Keratinocyte (primary cell): ENCODE measurements around the gene PARN. TPM values are rescaled to one million over a fixed set of nuclear protein-coding genes. Genes with fewer than 3 reads are reported as not detected.

Source experiments
- DNase-seq: peaks from one replicate; pipeline ENCODE4 v3.0.0-alpha.2; 2011; ENCODE audit warnings: low read depth, missing footprints, low spot score
- FAIRE-seq: peaks from 2 replicates; lab custom pipeline; 2011; peaks lifted over from hg19 to GRCh38; lab: Jason Lieb, UNC
- H2AFZ ChIP-seq: 2 replicates; pipeline ENCODE4 v1.6.0; 2012; ENCODE audit warnings: low read length, control low read depth, inconsistent platforms; ENCODE audit not compliant: control insufficient read depth
- H3K27ac ChIP-seq: 2 replicates; pipeline ENCODE4 v1.5.1; 2011; ENCODE audit warnings: low read length; ENCODE audit not compliant: control insufficient read depth, insufficient read depth
- H3K27me3 ChIP-seq: 3 replicates; pipeline ENCODE4 v1.6.0; 2011; ENCODE audit warnings: low read length; ENCODE audit not compliant: control insufficient read depth, insufficient read depth; ENCODE audit errors: extremely low read depth
- H3K36me3 ChIP-seq, 2 experiments: 2 replicates in 1 of 2; 3 replicates in 1 of 2; pipeline ENCODE4 v1.5.1; 2011; ENCODE audit warnings: low read length in 2 of 2, mild to moderate bottlenecking in 1 of 2; ENCODE audit not compliant: control insufficient read depth in 2 of 2, insufficient read depth in 2 of 2; ENCODE audit errors: extremely low read depth in 1 of 2
- H3K4me1 ChIP-seq: 3 replicates; pipeline ENCODE4 v1.5.1; 2011; ENCODE audit warnings: low read length; ENCODE audit not compliant: control insufficient read depth, insufficient read depth; ENCODE audit errors: extremely low read depth
- H3K4me2 ChIP-seq: 3 replicates; pipeline ENCODE4 v1.6.0; 2011; ENCODE audit warnings: low read depth, low read length; ENCODE audit not compliant: control insufficient read depth, insufficient read depth; ENCODE audit errors: extremely low read depth
- H3K4me3 ChIP-seq, 3 experiments: fragments of 200-600 bp in 1 of 3; sonication (generic) in 1 of 3; 2 replicates in 2 of 3; 3 replicates in 1 of 3; pipeline ENCODE4 v1.5.1; 2011 to 2016; ENCODE audit warnings: low read length in 3 of 3, mild to moderate bottlenecking in 3 of 3, control low read depth in 2 of 3, inconsistent platforms in 1 of 3, low read depth in 1 of 3, mixed read lengths in 1 of 3, mixed run types in 1 of 3, moderate library complexity in 1 of 3; ENCODE audit not compliant: control insufficient read depth in 2 of 3, insufficient read depth in 2 of 3; ENCODE audit errors: extremely low read depth in 1 of 3
- H3K79me2 ChIP-seq: 2 replicates; pipeline ENCODE4 v1.6.0; 2012; ENCODE audit warnings: low read length; ENCODE audit not compliant: control insufficient read depth, insufficient read depth
- H3K9ac ChIP-seq: 3 replicates; pipeline ENCODE4 v1.6.0; 2011; ENCODE audit warnings: low read length; ENCODE audit not compliant: control insufficient read depth, insufficient read depth; ENCODE audit errors: extremely low read depth
- H3K9me1 ChIP-seq: 3 replicates; pipeline ENCODE4 v1.6.0; 2011; ENCODE audit warnings: low read length; ENCODE audit not compliant: control insufficient read depth, insufficient read depth; ENCODE audit errors: extremely low read depth
- H3K9me3 ChIP-seq: 2 replicates; pipeline ENCODE4 v1.5.1; 2012; ENCODE audit warnings: low read depth, low read length; ENCODE audit not compliant: control insufficient read depth
- H4K20me1 ChIP-seq: 3 replicates; pipeline ENCODE4 v1.6.0; 2011; ENCODE audit warnings: low read length; ENCODE audit not compliant: control insufficient read depth, insufficient read depth; ENCODE audit errors: extremely low read depth
- EZH2 ChIP-seq: IDR thresholded peaks from one replicate; pipeline ENCODE4 v1.6.1; 2012; ENCODE audit warnings: inconsistent platforms, mild to moderate bottlenecking, low read length, moderate library complexity
- dilution Hi-C: fragments of 300-500 bp; cut with MboI; formaldehyde crosslinking; loops from one replicate; pipeline ENCODE4 v1.7.0; 2020; ENCODE audit warnings: low sequenced_read_pairs; ENCODE audit not compliant: extremely low pct_ligation_motif_present
- polyA plus RNA-seq, 5 experiments: library from polyadenylated mRNA; depleted of rRNA in 3 of 5; stranded (reverse) in 3 of 5; stranded (forward) in 1 of 5; unstranded in 1 of 5; fragments of >200 nt; gene quantifications; 1 replicate in 1 of 5; 2 replicates in 3 of 5; 3 replicates in 1 of 5; pipeline versions ENCODE4 v1.2.1 to v1.2.3, GENCODE V29; 2011 to 2012; ENCODE audit warnings: missing spikeins in 2 of 5, low read depth in 1 of 5, low replicate concordance in 1 of 5
- TF ChIP-seq, protein P1 (sequence below), 3 experiments: IDR thresholded peaks in 1 of 3; conservative IDR thresholded peaks in 1 of 3; optimal IDR thresholded peaks in 1 of 3; 2 replicates in 2 of 3; 3 replicates in 1 of 3; pipeline versions ENCODE3 to v1.5.1; 2011; ENCODE audit warnings: low read length in 3 of 3, mild to moderate bottlenecking in 3 of 3, moderate library complexity in 2 of 3, control low read depth in 1 of 3, inconsistent platforms in 1 of 3; ENCODE audit not compliant: insufficient read depth in 2 of 3; ENCODE audit errors: extremely low read depth in 1 of 3

Gene PARN
- polyA plus RNA-seq, 1 donor (not counting 4 experiments of a cell fraction or from before 2014, with no cell fraction given): 40.8 TPM

DNA sequence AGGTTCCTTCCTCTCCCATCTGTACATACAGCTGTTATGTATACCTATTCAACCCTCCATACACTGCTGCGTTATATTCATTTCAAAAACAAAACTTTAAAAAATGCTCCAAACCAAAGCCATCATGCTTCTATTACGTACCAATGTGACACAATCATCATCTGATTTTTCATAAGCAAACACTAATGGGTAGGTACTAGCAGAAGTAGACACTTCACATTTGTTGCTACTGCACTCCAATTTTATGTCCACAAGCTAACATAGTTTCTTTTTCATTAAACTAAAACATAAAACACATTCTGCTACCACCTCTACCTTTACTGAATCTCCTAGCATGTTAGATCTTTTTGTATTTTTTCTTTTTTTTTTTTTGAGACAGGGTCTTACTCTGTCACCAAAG, 57.5 kb downstream of the PARN start:
- H3K4me3 ChIP-seq: no peak overlapping the region
- H2AFZ ChIP-seq: no peak overlapping the region
- no peaks in the 10 kb centered on the region for H3K79me2 ChIP-seq
- TF ChIP-seq, protein P1, sequence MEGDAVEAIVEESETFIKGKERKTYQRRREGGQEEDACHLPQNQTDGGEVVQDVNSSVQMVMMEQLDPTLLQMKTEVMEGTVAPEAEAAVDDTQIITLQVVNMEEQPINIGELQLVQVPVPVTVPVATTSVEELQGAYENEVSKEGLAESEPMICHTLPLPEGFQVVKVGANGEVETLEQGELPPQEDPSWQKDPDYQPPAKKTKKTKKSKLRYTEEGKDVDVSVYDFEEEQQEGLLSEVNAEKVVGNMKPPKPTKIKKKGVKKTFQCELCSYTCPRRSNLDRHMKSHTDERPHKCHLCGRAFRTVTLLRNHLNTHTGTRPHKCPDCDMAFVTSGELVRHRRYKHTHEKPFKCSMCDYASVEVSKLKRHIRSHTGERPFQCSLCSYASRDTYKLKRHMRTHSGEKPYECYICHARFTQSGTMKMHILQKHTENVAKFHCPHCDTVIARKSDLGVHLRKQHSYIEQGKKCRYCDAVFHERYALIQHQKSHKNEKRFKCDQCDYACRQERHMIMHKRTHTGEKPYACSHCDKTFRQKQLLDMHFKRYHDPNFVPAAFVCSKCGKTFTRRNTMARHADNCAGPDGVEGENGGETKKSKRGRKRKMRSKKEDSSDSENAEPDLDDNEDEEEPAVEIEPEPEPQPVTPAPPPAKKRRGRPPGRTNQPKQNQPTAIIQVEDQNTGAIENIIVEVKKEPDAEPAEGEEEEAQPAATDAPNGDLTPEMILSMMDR (optimal IDR thresholded peaks at IDR 0.05 in 1 of 3, IDR thresholded peaks at IDR 0.05 in 1 of 3, conservative IDR thresholded peaks at IDR 0.05 in 1 of 3; ENCODE audit: extremely low read depth in 1 of 3, insufficient read depth in 2 of 3, low read length in 3 of 3): no peak
- TF ChIP-seq EZH2: no peak
- no peak overlapping the region for H3K27ac ChIP-seq
- H3K36me3 ChIP-seq: peaks cover 5 to 6% of the 10 kb centered on the region in 2 experiments
- DNase-seq (no peak), FAIRE-seq (no peak)
- H3K4me2 ChIP-seq: no peak overlapping the region
- no peaks in the 10 kb centered on the region for H3K9me1 ChIP-seq
- H4K20me1 ChIP-seq: no peaks in the 10 kb centered on the region
- H3K27me3 ChIP-seq: no peaks in the 10 kb centered on the region
- no peaks in the 10 kb centered on the region for H3K4me1 ChIP-seq
- H3K9ac ChIP-seq: no peak overlapping the region
- dilution Hi-C loops: no loop called here
- H3K9me3 ChIP-seq: no peaks in the 10 kb centered on the region

DNA sequence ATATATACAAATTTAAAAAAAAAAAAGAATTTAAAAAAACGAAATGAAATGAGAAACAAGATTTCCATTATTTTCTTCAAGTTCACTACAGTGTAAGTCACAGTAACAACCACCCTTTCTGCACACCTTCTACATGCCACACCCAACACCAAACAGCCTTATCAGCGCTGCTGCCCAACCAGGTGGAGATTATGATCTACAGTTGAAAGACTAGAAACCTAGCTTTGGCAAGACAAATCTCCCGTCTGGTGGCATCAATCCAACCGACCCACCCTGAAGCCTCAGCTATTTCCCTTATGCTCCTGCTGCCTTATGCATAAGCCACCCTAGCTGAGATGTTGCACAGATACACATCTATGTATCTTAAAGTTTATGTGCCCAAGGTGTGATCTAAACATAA, 60.8 kb downstream of the PARN start:
- DNase-seq (no peak), FAIRE-seq (no peak)
- no peak overlapping the region for H3K27ac ChIP-seq
- no peaks in the 10 kb centered on the region for H3K27me3 ChIP-seq
- no peaks in the 10 kb centered on the region for H3K9me3 ChIP-seq
- no peaks in the 10 kb centered on the region for H3K79me2 ChIP-seq
- H3K4me2 ChIP-seq: no peak overlapping the region
- dilution Hi-C loops: no loop called here
- H2AFZ ChIP-seq: no peak overlapping the region
- H3K9ac ChIP-seq: no peak overlapping the region
- H3K36me3 ChIP-seq: no peaks in the 10 kb centered on the region
- no peak for TF ChIP-seq EZH2
- TF ChIP-seq, protein P1 (optimal IDR thresholded peaks at IDR 0.05 in 1 of 3, IDR thresholded peaks at IDR 0.05 in 1 of 3, conservative IDR thresholded peaks at IDR 0.05 in 1 of 3; ENCODE audit: extremely low read depth in 1 of 3, insufficient read depth in 2 of 3, low read length in 3 of 3): no peak
- peaks cover 19% of the 10 kb centered on the region for H3K4me1 ChIP-seq
- H3K4me3 ChIP-seq: no peak overlapping the region
- no peaks in the 10 kb centered on the region for H4K20me1 ChIP-seq
- H3K9me1 ChIP-seq: peaks cover 4% of the 10 kb centered on the region
